GM12872 (cell line): ENCODE results near the gene EYA2.

Experiments used
- TF ChIP-seq, protein P1 (sequence below): IDR thresholded peaks from 3 replicates; pipeline ENCODE4 v1.5.1; 2011; ENCODE audit warnings: low read depth, mild to moderate bottlenecking, low read length, moderate library complexity; ENCODE audit not compliant: insufficient read depth

Gene EYA2

DNA sequence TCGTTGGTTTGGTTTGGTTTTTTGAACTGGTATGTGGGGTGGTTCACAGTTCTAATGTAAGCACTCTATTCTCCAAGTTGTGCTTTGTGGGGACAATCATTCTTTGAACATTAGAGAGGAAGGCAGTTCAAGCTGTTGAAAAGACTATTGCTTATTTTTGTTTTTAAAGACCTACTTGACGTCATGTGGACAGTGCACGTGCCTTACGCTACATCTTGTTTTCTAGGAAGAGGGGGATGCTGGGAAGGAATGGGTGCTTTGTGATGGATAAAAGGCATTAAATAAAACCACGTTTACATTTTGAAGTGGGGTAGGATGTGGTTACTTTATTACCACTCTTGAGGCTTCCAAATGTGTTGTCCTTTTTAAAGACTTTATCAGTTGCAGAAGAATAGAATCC lies 293.9 kb downstream of the EYA2 start:
- TF ChIP-seq, protein P1, sequence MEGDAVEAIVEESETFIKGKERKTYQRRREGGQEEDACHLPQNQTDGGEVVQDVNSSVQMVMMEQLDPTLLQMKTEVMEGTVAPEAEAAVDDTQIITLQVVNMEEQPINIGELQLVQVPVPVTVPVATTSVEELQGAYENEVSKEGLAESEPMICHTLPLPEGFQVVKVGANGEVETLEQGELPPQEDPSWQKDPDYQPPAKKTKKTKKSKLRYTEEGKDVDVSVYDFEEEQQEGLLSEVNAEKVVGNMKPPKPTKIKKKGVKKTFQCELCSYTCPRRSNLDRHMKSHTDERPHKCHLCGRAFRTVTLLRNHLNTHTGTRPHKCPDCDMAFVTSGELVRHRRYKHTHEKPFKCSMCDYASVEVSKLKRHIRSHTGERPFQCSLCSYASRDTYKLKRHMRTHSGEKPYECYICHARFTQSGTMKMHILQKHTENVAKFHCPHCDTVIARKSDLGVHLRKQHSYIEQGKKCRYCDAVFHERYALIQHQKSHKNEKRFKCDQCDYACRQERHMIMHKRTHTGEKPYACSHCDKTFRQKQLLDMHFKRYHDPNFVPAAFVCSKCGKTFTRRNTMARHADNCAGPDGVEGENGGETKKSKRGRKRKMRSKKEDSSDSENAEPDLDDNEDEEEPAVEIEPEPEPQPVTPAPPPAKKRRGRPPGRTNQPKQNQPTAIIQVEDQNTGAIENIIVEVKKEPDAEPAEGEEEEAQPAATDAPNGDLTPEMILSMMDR: no peak

DNA sequence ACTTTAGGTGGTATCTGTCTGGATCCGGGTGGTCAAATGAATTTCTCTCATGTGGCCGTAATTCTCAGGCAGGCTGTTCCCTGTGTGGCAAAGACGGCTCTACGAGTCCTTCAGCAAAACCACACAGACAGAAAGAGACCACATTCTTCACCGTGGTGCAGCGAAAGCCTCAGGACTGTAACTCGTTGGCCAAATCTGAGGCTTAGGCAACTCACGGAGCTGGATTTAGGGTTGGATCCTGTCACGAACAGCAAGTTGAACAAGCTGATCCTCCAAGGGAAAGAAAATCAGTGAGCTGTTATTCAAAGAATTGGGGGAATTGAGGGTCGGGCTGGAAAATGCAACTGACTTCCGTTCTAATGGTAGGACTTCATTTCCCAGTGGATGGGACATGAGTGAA lies 294.4 kb downstream of the EYA2 start:
- TF ChIP-seq, protein P1: no peak

DNA sequence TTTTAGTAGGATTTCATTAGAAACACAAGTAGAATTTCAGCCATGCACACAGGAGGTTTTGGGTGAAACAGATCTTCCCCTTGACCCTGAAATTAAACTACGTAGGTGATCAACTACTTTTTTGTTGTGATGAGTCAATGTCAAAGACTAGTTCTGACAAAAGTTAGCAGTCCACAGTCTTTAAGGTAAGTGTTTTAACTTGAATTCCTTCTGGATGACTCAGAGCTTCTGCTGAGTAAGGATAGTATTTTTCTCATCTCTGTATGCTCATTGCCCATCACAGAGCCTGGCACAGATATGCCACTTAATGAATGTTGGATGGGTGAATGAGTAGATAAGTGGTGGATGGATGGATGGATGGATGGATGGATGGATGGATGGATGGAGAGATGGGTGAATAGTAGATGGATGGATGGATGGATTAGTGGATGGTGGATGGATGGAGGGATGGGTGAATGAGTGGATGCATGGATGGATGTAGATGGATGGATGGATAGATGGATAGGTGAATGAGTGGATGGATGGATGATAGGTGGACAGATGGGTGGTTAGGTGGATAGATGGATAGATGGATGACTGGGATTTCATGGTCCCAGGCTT lies 296.5 kb downstream of the EYA2 start:
- TF ChIP-seq, protein P1: no peak

DNA sequence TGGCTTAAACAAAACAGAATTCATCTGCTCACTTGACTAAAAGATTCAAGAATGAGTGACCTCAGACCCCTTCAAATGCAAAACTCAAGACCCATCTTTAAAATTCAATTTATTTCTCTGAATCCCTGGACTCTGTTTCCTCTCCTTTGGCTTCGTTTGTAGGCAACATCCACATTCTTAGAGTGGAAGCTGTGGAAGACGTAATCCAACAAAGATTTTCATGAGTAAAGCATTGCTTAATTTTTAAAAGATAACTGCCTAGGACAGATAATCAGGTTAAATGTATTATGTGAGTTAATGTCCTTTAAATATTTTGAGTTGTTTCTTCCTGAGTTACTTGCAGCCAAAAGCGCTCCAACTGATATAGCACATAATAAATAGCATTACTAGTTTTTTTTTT lies 297.3 kb downstream of the EYA2 start:
- TF ChIP-seq, protein P1: no peak

DNA sequence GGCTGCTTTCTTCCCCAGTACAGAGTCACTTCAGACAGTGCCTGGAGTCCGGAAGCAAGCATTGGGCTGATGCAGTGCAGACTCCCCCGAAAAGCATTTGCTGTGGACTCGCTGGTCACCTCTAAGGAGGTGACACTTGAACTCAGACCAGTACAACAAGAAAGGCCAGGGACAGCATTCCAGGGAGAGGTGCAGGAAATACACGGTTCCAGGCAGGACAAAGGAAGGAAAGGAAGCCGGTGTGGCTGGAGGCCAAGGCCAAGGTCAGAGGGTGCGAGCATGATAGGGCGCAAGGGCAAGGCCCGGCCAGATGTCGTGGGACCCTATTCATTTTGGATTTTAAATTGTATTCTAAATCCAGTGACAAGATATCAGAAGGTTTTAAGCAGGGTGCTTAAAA lies 300.9 kb downstream of the EYA2 start:
- TF ChIP-seq, protein P1: no peak

- TF ChIP-seq, protein P1: peak; percentile 95
Measured at GRCh38 chr20:47196091-47197081, 301.7 kb downstream of the EYA2 start.

GRCh38 chr20:47198254-47198671 lies 303.6 kb downstream of the EYA2 start:
- TF ChIP-seq, protein P1: no peak
